Kidney (tissue), 14 donors: ENCODE measurements around the gene TNNC1. TPM values are rescaled to one million over a fixed set of nuclear protein-coding genes. Genes with fewer than 3 reads are reported as not detected.

ENCODE experiments used
- DNase-seq, 5 donors: peaks; one replicate each; pipeline ENCODE4 v3.0.0-alpha.2; 2013 to 2020
- FAIRE-seq: peaks from 2 replicates; lab custom pipeline; 2012; peaks lifted over from hg19 to GRCh38; lab: Jason Lieb, UNC
- H3K27ac ChIP-seq, 2 donors: one replicate each; pipeline ENCODE4 v1.7.0; 2013; ENCODE audit warnings: low read depth in 2 of 2, low read length in 2 of 2, inconsistent platforms in 1 of 2
- H3K27me3 ChIP-seq: one replicate; pipeline ENCODE4 v1.7.1; 2013; ENCODE audit warnings: low read length, inconsistent platforms; ENCODE audit not compliant: control insufficient read depth, insufficient read depth
- H3K36me3 ChIP-seq, 3 donors: one replicate each; pipeline versions ENCODE4 v1.7.0 to v1.7.1; 2013; ENCODE audit warnings: low read length in 3 of 3, control low read depth in 1 of 3, inconsistent platforms in 1 of 3; ENCODE audit not compliant: insufficient read depth in 3 of 3, control insufficient read depth in 2 of 3
- H3K4me1 ChIP-seq, 3 donors: one replicate each; pipeline versions ENCODE4 v1.7.0 to v1.7.1; 2013; ENCODE audit warnings: low read length in 3 of 3, inconsistent platforms in 1 of 3, low read depth in 1 of 3; ENCODE audit not compliant: control insufficient read depth in 2 of 3, insufficient read depth in 2 of 3
- H3K4me3 ChIP-seq, 3 donors: one replicate each; pipeline versions ENCODE4 v1.7.0 to v1.8.1; 2013; ENCODE audit warnings: low read length in 3 of 3, control low read depth in 1 of 3, inconsistent platforms in 1 of 3
- H3K9ac ChIP-seq, 3 donors: one replicate each; pipeline versions ENCODE4 v1.7.0 to v1.7.1; 2013; ENCODE audit warnings: low read length in 3 of 3, control low read depth in 1 of 3, inconsistent platforms in 1 of 3
- H3K9me3 ChIP-seq, 3 donors: one replicate each; pipeline versions ENCODE4 v1.7.0 to v1.7.1; 2013; ENCODE audit warnings: low read length in 3 of 3, control low read depth in 1 of 3, inconsistent platforms in 1 of 3; ENCODE audit not compliant: control insufficient read depth in 2 of 3, insufficient read depth in 1 of 3
- intact Hi-C: fragments of 100-400 bp; cut with DNase I; formaldehyde crosslinking; loops from one replicate; pipeline ENCODE4 v1.11.1; 2022
- polyA plus RNA-seq: library from polyadenylated mRNA; stranded (reverse); fragments of 350-450 nt; fragmentation: Illumina TruSeq; extraction: RNeasy Lipid Tissue Mini Kit (QIAGEN cat#74804); gene quantifications from one replicate; pipeline ENCODE4 v1.2.3, GENCODE V29; 2014; ENCODE audit warnings: low read depth, low replicate concordance; ENCODE audit not compliant: insufficient read depth
- total RNA-seq: library from RNA; stranded (reverse); fragmentation: NEBNext Ultra II Directional; extraction: Animal tissue kit (Norgen Biotek cat#: 25700); gene quantifications from one replicate; pipeline ENCODE4 v1.2.1, GENCODE V29; 2021
- TF ChIP-seq, protein P1 (sequence below): IDR thresholded peaks from 3 replicates; pipeline ENCODE4 v1.5.1; 2012; ENCODE audit warnings: mild to moderate bottlenecking, moderate library complexity, borderline replicate concordance; ENCODE audit not compliant: insufficient read depth; ENCODE audit errors: extremely low read depth
- donor health status: control.
- donor health status: control.
- donor health status: control.
- donor health status: control.
- donor health status: control.
- donor health status: DM: yes; HTN: yes; CAD: no.
- donor health status: Normal renal cell carcinoma (clear cell type).

TNNC1 gene
- total and polyA plus RNA-seq, 2 donors from 2014 or later, result 2.2 to 86.6 TPM

GRCh38 chr3:52492059-52492458 lies 38.2 kb upstream of the TNNC1 start:
- H3K27me3 ChIP-seq, result no peaks in the 10 kb centered on the region
- H3K9me3 ChIP-seq, result no peaks in the 10 kb centered on the region
- no peak overlapping the region for H3K27ac ChIP-seq
- no peak overlapping the region for H3K4me3 ChIP-seq
- TF ChIP-seq, protein P1, sequence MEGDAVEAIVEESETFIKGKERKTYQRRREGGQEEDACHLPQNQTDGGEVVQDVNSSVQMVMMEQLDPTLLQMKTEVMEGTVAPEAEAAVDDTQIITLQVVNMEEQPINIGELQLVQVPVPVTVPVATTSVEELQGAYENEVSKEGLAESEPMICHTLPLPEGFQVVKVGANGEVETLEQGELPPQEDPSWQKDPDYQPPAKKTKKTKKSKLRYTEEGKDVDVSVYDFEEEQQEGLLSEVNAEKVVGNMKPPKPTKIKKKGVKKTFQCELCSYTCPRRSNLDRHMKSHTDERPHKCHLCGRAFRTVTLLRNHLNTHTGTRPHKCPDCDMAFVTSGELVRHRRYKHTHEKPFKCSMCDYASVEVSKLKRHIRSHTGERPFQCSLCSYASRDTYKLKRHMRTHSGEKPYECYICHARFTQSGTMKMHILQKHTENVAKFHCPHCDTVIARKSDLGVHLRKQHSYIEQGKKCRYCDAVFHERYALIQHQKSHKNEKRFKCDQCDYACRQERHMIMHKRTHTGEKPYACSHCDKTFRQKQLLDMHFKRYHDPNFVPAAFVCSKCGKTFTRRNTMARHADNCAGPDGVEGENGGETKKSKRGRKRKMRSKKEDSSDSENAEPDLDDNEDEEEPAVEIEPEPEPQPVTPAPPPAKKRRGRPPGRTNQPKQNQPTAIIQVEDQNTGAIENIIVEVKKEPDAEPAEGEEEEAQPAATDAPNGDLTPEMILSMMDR, result no peak
- intact Hi-C loops, result no loop called here
- DNase-seq, result no peak
- no peak for FAIRE-seq
- H3K9ac ChIP-seq, result no peak overlapping the region
- peaks cover 0 to 23% (median 0%) of the 10 kb centered on the region in 3 donors for H3K4me1 ChIP-seq
- peaks cover 0 to 50% (median 27%) of the 10 kb centered on the region in 3 donors for H3K36me3 ChIP-seq

DNA sequence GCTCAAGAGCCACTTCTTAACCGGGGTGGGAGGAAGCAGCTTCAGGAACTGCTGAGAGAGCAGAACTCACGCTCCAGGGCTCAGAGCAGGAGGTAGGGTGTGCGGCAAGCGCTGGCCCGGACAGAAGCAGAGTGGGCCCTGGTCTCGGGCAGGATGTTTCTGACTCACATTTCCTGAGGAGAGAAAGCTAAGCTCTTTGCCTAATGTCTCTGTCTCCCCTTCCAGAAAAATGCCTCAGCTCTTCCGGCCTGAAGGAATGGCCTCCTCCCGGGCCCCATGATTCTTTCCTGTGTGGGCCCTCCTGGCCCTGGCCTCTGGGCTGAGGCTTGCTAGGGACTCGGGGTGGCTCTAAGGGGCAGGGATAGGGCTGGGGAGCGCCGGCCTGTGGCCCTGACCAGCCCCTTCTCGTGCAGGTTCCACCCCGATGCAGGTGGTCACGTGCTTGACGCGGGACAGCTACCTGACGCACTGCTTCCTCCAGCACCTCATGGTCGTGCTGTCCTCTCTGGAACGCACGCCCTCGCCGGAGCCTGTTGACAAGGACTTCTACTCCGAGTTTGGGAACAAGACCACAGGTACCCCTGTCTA lies 37.2 kb upstream of the TNNC1 start:
- Histone ChIP-seq H3K27me3 (no peaks in the 10 kb centered on the region), H3K9ac (no peak overlapping the region), H3K9me3 (no peaks in the 10 kb centered on the region), H3K27ac (peak overlapping the region; percentile 47 to 78), H3K4me1 (peaks cover 0 to 20% (median 0%) of the 10 kb centered on the region in 3 donors), H3K36me3 (peaks cover 0 to 56% (median 27%) of the 10 kb centered on the region in 3 donors), H3K4me3 (no peak overlapping the region)
- FAIRE-seq, result no peak
- intact Hi-C loops, result no loop called here
- DNase-seq, result peak in 1 of 5 donors; percentile 37
- TF ChIP-seq, protein P1, result no peak

DNA sequence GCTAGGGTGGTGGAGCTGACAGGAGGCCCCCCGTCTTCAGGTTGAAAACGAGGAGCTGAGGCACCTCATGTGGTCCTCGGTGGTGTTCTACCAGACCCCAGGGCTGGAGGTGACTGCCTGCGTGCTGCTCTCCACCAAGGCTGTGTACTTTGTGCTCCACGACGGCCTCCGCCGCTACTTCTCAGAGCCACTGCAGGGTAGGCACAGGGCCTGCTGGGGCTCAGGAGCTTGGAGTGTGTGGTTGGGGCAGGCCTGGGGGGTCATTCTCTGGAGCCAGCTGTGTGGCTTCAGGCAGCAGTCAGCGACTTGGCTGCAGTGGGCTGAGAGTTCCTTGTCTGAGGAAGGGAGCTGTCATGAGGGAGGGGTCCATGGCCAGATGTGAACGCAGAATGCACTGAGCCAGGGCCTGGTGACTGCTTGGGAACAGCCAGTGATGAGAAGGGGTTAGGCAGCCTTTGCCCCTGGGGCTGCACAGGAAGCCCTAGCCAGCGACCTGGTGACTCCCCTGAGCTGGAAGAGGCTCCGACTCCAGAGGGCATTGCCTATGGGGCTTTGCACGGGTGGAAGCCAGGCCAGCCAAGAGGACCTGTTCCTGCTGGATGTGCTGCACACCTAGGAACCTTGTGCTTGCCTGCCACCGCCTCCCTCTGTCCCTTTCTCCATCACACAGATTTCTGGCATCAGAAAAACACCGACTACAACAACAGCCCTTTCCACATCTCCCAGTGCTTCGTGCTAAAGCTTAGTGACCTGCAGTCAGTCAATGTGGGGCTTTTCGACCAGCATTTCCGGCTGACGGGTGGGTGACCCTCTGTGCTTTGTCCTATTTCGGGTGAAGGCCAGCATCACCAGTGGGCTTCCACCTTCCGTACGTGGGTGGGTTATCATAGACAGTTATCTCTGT lies 36.4 kb upstream of the TNNC1 start:
- intact Hi-C loops, result no loop called here
- TF ChIP-seq, protein P1, result no peak
- DNase-seq (no peak), FAIRE-seq (no peak)
- no peak overlapping the region for H3K4me3 ChIP-seq
- no peaks in the 10 kb centered on the region for H3K27me3 ChIP-seq
- peak overlapping the region in 1 of 2 donors; percentile 78 for H3K27ac ChIP-seq
- peaks cover 0 to 56% (median 27%) of the 10 kb centered on the region in 3 donors for H3K36me3 ChIP-seq
- peaks cover 0 to 20% (median 0%) of the 10 kb centered on the region in 3 donors for H3K4me1 ChIP-seq
- H3K9ac ChIP-seq, result no peak overlapping the region
- no peaks in the 10 kb centered on the region for H3K9me3 ChIP-seq
